ENCODE results near the gene GPR6. TPM values are rescaled to one million over a fixed set of nuclear protein-coding genes. Genes with fewer than 3 reads are reported as not detected.

GPR6 gene
- total RNA-seq, 1 donor from 2014 or later: not detected

DNA sequence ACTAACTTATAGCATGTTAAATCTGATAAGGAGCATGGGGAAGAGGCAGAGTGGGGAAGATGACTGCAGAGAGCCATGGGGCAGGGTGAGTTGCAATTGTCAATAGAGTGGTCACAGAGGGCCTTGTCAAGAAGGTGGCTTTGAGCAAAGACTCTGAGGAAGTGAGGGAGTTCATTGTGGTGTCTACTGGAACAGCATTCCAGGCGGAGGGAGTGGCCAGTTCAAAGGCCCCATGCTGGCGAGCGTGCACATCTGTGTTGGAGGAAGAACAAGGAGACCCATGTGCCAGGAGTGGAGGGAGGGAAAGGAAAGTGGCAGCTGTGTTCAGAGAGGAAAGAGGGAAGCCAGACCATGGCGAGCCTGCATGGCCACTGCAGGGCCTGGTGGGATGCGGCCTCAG is 15.8 kb upstream of the GPR6 start:
- no peak for DNase-seq (ENCODE audit: low read depth, low spot score)
- TF ChIP-seq, protein P1, sequence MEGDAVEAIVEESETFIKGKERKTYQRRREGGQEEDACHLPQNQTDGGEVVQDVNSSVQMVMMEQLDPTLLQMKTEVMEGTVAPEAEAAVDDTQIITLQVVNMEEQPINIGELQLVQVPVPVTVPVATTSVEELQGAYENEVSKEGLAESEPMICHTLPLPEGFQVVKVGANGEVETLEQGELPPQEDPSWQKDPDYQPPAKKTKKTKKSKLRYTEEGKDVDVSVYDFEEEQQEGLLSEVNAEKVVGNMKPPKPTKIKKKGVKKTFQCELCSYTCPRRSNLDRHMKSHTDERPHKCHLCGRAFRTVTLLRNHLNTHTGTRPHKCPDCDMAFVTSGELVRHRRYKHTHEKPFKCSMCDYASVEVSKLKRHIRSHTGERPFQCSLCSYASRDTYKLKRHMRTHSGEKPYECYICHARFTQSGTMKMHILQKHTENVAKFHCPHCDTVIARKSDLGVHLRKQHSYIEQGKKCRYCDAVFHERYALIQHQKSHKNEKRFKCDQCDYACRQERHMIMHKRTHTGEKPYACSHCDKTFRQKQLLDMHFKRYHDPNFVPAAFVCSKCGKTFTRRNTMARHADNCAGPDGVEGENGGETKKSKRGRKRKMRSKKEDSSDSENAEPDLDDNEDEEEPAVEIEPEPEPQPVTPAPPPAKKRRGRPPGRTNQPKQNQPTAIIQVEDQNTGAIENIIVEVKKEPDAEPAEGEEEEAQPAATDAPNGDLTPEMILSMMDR (conservative IDR thresholded peaks at IDR 0.05): no peak
- H3K9me3 Mint-ChIP-seq: peaks cover 5% of the 10 kb centered on the region
- no peaks in the 10 kb centered on the region for H3K36me3 Mint-ChIP-seq (ENCODE audit: low read depth)
- no peaks in the 10 kb centered on the region for H3K4me1 Mint-ChIP-seq
- H3K27me3 Mint-ChIP-seq (ENCODE audit: low read depth): peaks cover 15% of the 10 kb centered on the region
- no peak overlapping the region for H3K4me3 Mint-ChIP-seq
- H3K27ac Mint-ChIP-seq (ENCODE audit: unreplicated experiment): no peak overlapping the region

DNA sequence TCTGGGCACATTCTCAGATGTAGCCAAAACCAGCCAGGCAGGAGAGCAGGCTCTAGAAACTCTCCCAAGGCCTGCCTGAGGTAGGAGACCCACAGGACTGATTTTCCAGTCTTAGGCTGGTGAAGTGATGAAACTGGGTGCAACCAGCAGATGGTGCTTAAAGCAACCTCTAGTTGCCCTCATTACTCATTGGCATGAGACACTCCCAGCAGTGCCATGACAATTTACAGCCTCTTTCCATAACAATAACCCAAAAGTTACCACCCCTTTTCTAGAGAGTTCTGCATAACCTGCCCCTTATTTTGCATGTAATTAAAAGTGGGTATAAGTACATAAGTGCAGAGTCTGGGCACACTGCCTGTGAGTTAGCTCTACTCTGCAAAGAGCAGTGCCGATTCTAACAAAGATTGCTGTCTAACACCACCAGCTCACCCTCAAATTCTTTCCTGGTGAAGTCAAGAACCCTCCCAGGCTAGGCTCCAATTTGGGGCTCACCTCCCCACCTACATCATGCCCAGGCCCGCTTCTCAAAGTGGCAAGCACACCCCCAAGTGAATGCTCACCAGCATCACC is 14.4 kb upstream of the GPR6 start:
- TF ChIP-seq, protein P1 (conservative IDR thresholded peaks at IDR 0.05): no peak
- no peak overlapping the region for H3K4me3 Mint-ChIP-seq
- H3K4me1 Mint-ChIP-seq: no peaks in the 10 kb centered on the region
- H3K27ac Mint-ChIP-seq (ENCODE audit: unreplicated experiment): peak overlapping the region; percentile 19
- no peak for DNase-seq (ENCODE audit: low read depth, low spot score)
- no peaks in the 10 kb centered on the region for H3K36me3 Mint-ChIP-seq (ENCODE audit: low read depth)
- H3K9me3 Mint-ChIP-seq: peaks cover 5% of the 10 kb centered on the region
- peaks cover 15% of the 10 kb centered on the region for H3K27me3 Mint-ChIP-seq (ENCODE audit: low read depth)

DNA sequence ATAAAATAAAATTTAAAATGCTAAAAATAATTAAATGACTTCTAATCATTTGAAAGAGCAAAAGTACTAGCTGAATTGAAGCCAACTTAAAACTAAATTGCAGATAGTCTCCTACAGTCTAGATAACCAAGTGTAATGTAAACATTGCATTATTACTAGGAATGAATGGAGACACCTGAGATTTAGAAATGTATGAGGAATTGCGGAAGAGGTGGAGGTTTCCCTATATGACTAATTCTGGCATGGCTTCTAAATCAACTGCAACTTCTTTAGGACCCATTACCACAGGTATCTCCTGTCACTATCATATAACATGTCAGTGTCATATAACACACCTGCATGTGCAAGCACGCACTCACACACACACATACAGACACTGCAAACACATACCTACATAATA is 13.2 kb upstream of the GPR6 start:
- DNase-seq (ENCODE audit: low read depth, low spot score): no peak
- no peak overlapping the region for H3K4me3 Mint-ChIP-seq

DNA sequence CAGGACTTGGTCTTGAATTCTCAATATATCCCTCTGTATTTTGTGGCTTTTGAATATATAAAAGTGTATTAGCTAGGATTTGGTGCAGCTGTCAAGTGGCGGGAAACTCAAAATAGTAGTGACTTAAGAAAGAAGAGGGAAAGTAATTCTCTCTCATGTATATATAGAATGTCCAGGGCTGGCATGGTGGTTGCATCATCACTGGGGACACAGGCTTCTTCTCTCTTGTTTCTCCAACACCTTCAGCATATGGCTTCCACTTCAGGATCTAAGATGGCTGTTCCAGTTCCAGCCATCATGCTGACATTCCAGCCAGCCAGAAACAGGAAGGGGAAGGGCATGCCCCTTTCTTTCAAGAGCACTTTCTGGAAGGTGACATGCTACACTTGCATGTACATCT is 11.8 kb upstream of the GPR6 start:
- H3K27ac Mint-ChIP-seq (ENCODE audit: unreplicated experiment): no peak overlapping the region
- DNase-seq (ENCODE audit: low read depth, low spot score): no peak
- no peak overlapping the region for H3K4me3 Mint-ChIP-seq
- TF ChIP-seq, protein P1 (conservative IDR thresholded peaks at IDR 0.05): no peak
- H3K9me3 Mint-ChIP-seq: no peaks in the 10 kb centered on the region
- no peaks in the 10 kb centered on the region for H3K4me1 Mint-ChIP-seq
- peaks cover 24% of the 10 kb centered on the region for H3K27me3 Mint-ChIP-seq (ENCODE audit: low read depth)
- no peaks in the 10 kb centered on the region for H3K36me3 Mint-ChIP-seq (ENCODE audit: low read depth)

More for the DNA sequence above, 13.2 kb upstream of the GPR6 start:
- Mint-ChIP-seq H3K27ac (ENCODE audit: unreplicated experiment) (no peak overlapping the region), H3K4me1 (no peaks in the 10 kb centered on the region), H3K36me3 (ENCODE audit: low read depth) (no peaks in the 10 kb centered on the region), H3K9me3 (no peaks in the 10 kb centered on the region), H3K27me3 (ENCODE audit: low read depth) (peaks cover 11% of the 10 kb centered on the region)
- TF ChIP-seq, protein P1 (conservative IDR thresholded peaks at IDR 0.05): no peak

- DNase-seq (ENCODE audit: low read depth, low spot score): no peak
- Mint-ChIP-seq H3K36me3 (ENCODE audit: low read depth) (no peaks in the 10 kb centered on the region), H3K4me1 (peaks cover 10% of the 10 kb centered on the region), H3K4me3 (peak overlapping the region; percentile 61), H3K27ac (ENCODE audit: unreplicated experiment) (no peak overlapping the region), H3K27me3 (ENCODE audit: low read depth) (peaks cover 98% of the 10 kb centered on the region), H3K9me3 (no peaks in the 10 kb centered on the region)
- TF ChIP-seq, protein P1 (conservative IDR thresholded peaks at IDR 0.05): no peak
Observed at GRCh38 chr6:109977791-109978173, 329 bp upstream of the GPR6 start.
